ENCODE data around the gene ITCH.
"Not testable (repeated sequence)": the region's sequence is repeated elsewhere in the genome, so short reads cannot be mapped to it uniquely, and the experiment has no call there.

Gene ITCH

DNA sequence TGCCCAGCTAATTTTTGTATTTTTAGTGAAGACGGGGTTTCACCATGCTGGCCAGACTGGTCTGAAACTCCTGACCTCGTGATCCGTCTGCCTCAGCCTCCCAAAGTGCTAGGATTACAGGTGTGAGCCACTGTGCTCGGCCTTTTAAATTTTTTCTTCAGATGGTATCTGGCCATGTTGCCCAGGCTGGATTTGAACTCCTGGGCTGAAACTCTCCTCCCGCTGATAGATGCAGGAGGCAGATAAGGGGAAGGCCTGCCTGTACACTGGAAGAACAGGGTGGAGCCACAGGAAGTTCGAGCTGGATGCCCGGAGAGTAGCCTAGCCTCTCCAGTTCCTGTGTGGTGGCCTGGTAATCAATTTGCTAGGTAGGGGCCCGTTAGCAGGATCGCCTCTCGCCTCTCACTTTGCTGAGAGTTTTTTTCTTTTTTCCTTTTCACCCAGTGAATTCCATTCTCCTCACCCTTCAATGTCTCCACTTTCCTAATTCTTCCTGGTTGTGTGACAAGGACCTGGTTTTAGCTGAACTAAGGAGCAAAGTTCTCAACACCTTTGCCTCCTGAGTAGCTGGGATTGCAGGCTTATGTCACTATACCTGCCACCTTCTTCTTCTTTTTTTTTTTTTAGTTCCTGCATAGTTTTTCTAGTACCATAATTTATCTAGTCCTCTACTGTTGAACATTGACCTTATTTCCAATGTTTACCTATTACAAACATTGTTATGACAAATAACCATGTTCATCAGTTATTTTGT lies 19.4 kb upstream of the ITCH start:
- no peak for DNase-seq (ENCODE audit: low read depth in 1 of 2, low spot score in 1 of 2)

DNA sequence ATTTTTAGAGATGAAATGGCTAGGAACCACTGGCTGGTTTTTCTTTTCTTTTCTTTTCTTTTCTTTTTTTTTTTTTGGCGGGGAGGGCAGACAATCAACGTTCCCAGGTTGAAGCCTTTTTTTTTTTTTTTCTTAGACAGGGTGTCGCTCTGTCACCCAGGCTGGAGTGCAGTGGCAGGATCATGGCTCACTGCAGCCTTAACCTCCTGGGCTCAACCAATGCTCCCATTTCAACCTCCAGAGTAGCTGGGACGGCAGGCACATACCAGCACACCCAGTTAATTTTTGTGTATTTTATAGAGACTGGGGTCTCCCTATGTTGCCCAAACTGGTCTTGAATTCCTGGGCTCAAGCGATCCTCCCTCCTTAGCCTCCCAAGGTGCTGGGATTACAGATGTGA lies 18.8 kb upstream of the ITCH start:
- no peak for DNase-seq (ENCODE audit: low read depth in 1 of 2, low spot score in 1 of 2)

DNA sequence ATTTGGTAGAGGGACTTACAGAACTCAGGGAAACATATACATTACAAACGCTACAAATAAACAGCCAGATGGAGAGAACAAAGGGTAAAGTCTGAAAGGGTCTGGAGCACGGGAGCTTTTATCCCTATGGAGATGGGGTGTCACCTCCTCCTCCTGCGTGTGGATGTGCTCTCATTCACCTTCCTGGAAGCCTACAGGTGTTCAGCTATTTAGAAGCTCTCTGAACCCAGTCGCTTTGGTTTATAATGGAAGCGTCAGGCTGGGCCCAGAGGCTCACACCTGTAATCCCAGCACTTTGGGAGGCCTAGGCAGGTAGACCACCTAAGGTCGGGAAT lies 17.7 kb upstream of the ITCH start:
- no peak for DNase-seq (ENCODE audit: low read depth in 1 of 2, low spot score in 1 of 2)

DNA sequence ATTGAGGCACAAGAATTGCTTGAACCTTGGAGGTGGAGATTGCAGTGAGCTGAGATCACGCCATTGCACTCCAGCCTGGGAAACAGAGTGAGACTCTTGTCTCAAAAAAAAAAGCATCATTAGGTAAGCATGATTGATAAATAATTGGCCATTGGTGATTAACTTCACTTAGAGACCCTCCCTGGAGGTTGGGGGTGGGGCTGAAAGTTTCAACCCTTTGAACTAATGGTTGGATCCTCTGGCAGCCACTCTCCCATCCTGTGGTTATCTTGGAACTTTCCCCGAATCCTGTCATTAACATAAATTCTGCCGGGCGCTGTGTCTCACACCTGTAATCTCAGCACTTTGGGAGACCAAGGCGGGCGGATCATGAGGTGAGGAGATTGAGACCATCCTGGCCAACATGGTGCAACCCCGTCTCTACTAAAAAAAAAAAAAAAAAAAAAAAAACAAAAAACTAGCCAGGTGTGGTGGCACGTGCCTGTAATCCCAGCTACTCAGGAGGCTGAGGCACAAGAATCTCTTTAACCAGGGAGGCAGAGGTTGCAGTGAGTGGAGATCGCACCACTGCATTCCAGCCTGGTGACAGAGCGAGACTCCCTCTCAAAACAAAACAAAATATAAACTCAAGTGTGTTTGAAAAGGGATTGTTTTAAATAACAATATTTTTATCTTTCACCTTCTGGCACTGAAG lies 17.1 kb upstream of the ITCH start:
- DNase-seq (ENCODE audit: low read depth in 1 of 2, low spot score in 1 of 2): not testable (repeated sequence)

DNA sequence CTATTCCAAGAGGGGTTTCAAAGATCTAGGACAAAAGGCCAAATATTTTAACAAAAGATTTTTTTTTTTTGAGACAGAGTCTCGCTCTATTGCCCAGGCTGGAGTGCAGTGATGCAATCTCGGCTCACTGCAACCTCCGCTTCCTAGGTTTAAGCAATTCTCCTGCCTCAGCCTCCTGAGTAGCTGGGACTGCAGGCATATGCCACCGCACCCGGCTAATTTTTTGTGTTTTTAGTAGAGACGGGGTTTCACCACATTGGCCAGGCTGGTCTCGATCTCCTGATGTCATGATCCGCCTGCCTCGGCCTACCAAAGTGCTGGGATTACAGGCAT lies 16.6 kb upstream of the ITCH start:
- not testable (repeated sequence) for DNase-seq (ENCODE audit: low read depth in 1 of 2, low spot score in 1 of 2)

DNA sequence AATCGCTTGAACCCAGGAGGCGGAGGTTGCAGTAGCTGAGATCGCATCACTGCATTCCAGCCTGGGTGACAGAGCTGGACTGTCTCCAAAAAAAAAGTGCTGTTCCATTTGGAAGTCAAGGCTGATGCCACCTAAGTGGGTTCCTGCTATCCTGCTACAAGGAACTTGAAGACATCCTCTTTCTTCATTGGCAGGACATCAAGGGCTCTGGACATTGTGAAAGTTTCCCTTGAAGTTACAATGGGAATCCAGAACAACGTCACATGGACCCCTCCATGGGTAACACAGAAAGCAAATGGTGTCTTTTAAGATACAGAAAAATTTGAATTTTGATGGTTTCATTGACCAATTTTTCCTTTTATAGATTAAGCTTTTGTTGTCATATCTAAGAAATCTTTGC lies 15.5 kb upstream of the ITCH start:
- DNase-seq (ENCODE audit: low read depth in 1 of 2, low spot score in 1 of 2): no peak

DNA sequence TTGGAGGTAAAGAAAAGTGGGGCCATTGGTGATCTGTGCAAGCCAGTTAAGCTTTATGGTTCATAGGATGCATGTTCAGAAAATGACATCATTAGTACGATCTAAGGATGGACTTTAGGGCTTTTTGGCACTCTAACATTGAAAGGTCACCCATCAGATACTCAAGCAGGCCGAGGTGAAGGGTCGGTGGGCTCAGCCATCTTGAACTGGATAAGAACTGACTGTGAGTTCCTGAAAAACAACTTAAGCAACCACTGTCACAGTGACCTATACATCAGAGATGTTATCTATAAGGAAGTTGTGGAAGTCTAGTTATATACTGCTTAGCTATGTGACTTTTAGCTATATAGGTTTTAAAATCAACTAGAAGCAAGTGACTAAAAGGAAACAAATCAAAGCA lies 13.0 kb upstream of the ITCH start:
- DNase-seq (ENCODE audit: low read depth in 1 of 2, low spot score in 1 of 2): no peak

DNA sequence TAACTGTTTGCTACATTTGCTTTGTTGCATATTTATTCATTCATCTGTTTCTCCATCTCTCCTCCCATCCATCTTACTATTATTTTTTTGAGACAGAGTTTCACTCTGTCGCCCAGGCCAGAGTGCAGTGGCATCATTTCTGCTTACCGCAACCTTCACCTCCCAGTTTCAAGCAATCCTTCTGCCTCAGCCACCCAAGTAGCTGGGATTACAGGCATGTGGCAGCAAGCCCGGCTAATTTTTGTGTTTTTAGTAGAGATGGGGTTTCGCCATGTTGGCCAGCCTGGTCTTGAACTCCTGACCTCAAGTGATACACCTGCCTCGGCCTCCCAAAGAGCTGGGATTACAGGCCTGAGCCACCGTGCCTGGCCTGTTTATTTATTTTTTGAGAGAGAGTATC lies 9.6 kb upstream of the ITCH start:
- not testable (repeated sequence) for DNase-seq (ENCODE audit: low read depth in 1 of 2, low spot score in 1 of 2)

DNA sequence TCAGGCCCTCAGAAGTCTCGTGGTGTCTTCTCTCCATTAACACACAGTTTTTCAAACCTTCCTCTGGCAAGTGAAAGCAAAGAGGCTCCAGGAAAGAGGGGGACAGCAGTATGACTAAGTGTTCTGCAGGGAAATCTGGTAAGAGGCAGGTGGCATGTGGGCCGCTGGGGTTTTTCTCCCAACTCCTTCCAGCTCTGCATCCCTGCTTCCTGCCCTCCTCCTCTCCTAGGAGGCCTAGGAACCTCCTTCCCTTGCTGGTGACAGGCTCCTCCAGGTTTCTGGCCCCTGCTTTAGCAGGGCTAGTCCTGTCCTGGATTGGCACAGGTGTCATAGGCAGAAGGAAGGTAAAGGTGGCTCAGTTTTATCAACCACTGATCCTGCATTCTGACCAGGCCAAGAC lies 7.6 kb upstream of the ITCH start:
- DNase-seq (ENCODE audit: low read depth in 1 of 2, low spot score in 1 of 2): no peak

DNA sequence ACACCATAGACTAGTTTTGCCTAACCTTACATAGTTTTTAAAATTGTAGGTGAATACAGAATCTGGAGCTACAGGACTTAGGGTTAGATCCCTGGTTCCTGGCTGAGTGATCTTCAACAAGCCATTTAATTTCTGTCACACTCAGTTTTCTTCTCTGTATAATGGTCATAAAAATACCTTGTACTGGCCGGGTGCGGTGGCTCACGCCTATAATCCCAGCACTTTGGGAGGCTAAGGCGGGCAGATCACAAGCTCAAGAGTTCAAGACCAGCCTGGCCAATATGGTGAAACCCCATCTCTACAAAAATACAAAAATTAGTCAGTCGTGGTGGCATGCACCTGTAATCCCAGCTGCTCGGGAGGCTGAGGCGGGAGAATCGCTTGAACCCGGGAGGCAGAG lies 3.3 kb upstream of the ITCH start:
- DNase-seq (ENCODE audit: low read depth in 1 of 2, low spot score in 1 of 2): not testable (repeated sequence)

DNA sequence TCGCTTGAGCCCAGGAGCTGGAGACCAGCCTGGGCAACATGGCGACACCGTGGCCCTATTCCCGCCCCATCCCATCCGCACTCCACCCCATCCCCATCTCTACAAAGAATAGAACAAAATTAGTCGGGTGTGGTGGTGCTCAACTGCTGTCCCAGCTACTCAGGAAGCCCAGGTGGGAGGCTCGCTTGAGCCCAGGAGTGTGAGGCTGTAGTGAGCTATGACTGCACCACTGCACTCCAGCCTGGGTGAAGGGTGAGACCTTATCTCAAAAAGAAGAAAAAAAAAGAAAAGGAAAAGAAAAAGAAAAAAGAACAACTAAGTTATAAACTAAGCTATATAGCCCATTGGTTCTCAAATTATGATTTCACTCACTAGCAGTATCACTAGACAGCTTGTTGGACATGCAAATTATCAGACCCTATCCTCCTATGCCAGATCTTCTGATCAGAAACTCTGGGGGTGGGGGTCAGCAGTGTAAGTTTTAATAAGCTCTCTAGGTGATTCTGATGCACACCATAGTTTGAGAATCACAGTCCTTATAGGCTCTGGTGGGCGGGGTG lies 491 bp upstream of the ITCH start:
- DNase-seq (ENCODE audit: low read depth in 1 of 2, low spot score in 1 of 2): no peak

DNA sequence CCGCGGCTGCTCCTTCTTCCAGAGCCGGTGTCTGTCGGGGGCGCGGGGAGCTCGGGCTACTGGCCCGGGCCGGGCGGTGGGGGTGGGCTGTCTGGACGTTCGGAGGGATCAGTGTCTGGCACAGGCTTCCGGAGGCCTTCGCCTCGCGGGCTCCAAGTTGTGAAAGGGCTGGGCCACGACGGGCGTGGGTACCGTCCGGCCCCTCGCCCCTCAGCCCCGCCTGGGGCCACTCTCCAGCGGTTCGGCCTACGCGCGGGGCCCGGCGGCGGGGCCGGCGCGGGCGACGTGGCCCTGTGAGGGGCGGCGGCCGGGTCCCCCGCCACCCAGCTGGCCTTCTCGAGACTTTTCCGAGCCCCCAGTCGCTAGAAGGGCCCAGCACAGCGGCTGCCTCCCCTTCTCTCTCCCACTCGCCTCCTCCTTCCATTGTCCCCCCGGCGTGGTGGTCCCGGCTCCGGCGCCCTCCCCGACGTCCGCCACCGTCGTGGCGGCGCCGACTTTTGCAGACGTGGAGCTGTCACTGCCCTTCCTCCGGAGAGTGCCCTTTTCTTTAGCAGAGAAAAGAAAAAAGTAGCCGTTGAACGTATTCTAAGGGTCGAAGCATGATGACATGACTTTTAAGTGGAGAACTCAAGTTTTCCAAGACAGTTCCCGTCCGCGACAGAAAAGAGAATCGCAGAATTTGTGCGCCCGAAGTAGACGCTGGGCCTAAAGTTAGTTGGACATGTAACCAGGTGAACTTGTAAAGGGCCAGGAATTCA lies 571 bp downstream of the ITCH start:
- DNase-seq (ENCODE audit: low read depth in 1 of 2, low spot score in 1 of 2): peak in 1 of 2 donors; percentile 4

DNA sequence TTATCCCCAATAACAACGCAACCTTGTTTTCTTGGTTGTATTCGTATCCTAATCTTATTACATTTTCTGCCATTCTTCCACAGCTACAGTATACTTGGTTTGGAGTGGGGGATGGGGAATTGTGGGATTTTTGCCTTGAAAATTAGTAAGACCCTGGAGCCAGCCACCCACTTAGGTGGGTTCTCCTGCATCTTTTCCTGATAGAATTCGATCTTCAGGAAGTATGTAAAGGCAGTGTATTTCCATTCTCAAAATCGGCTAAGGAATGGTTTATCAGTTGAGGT lies 1.1 kb downstream of the ITCH start:
- no peak for DNase-seq (ENCODE audit: low read depth in 1 of 2, low spot score in 1 of 2)

DNA sequence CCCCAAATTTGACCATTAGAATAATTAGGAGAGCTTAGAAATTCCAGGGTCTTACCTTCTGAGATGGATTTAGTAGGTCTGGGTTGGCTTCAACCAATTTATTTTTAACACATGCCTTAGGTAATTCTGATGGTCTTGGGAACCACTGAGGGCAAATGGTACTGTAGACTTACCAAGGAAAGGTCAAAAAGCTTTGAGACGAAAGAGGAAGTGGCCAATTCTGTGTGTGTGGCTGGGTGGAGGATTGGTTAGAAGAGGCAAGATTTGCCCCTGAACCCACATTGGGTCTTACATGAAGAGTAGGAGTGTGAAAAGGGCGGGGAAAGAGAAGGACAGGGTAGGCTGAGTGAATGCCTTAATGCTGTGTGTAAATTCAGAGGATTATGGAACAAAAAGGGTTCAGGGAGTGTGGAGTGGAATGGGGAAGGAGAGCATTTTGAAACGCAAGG lies 2.7 kb downstream of the ITCH start:
- DNase-seq (ENCODE audit: low read depth in 1 of 2, low spot score in 1 of 2): no peak

DNA sequence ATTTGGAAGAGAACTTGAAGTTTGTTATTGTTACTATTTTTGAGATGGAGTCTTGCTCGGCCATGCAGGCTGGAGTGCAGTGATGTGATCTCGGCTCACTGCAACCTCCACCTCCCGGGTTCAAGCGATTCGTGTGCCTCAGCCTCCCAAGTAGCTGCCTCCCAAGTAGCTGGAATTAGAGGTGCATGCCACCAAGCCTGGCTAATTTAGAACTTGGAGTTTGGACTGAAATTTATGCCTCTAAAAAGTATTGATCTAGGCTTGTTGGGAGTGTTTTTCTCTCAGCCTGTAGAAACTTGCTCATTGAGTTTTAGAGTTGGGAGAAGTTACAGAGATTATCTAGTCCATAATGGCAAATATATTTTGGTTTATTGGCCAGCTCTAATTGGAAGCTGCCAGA lies 4.1 kb downstream of the ITCH start:
- DNase-seq (ENCODE audit: low read depth in 1 of 2, low spot score in 1 of 2): no peak

DNA sequence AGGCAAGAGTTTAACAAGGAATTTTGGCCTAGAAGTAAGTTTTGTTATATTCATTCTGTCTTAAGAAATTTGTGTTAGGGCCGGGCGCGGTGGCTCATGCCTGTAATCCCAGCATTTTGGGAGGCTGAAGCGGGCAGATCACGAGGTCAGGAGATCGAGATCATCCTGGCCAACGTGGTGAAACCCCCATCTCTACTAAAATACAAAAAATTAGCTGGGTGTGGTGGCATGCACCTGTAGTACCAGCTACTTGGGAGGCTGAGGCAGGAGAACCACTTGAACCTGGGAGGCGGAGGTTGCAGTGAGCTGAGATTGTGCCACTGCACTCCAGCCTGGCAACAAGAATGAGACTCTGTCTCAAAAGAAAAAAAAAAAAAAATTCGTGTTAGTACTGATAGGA lies 4.8 kb downstream of the ITCH start:
- not testable (repeated sequence) for DNase-seq (ENCODE audit: low read depth in 1 of 2, low spot score in 1 of 2)

DNA sequence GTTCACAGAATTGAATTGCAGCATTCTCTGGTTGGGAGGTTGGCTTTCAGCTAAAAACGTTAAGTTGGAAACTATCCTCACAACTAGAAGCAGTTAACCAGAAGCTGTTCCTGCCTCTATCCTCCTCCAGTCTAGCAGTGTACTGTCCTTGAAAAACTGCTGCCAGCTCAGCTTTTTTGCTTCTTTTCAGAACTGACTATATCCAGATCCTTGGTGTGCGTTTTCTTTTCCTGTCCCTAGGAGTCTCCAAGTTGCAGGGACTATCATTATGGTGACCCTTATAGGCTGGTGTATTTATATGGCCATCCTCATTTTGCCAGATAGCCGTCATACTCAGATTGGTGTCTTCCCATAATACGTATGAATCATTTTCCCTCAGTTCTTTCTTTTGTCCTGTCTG lies 5.5 kb downstream of the ITCH start:
- DNase-seq (ENCODE audit: low read depth in 1 of 2, low spot score in 1 of 2): no peak

DNA sequence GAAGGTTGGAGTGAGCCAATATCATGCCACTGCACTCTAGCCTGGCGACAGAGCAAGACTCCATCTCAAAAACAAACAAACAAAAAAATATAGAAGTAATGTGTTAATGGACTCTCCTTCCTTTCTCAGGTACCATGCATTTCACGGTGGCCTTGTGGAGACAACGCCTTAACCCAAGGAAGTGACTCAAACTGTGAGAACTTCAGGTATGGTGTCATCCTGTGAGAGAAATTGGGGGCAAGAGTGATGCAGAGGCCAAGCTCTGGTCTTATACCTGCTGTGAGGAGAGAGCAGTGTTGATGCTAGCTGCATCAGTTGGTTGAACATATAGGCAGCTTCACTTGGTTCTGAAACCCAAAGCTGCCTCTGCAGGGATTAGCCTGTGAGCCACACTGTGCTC lies 6.2 kb downstream of the ITCH start:
- DNase-seq (ENCODE audit: low read depth in 1 of 2, low spot score in 1 of 2): no peak

DNA sequence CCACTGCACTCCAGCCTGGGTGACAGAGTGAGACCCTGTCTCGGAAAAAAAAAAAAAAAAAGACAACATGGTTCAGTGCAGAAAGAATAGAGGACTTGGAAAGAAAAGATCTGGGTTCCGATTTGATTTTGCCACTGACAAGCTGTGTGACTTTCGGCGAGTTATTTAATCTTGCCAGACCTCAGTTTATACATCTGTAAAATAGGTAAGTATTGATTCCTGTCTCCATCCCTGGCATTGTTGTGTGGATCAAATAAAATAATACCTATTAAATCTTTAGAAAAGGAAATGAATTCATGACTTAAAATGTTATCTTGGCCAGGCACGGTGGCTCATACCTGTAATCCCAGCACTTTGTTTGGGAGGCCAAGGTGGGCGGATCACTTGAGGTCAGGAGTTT lies 7.0 kb downstream of the ITCH start:
- DNase-seq (ENCODE audit: low read depth in 1 of 2, low spot score in 1 of 2): no peak

DNA sequence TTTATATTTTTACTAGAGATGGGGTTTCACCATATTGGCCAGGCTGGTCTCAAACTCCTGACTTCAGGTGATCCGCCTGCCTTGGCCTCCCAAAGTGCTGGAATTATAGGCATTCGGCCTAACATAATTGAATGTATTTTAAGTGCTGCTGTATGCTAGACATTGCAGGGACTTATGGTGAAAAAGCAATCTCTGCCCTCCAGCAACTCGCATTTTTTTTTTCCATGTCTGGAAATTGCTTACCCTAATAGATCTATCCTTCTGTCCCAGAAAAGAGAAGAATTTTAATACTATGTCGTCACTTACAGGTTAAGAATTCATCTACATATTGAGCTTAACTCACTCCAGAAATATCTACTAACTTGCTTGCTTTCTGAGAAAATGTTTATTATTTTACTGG lies 10.4 kb downstream of the ITCH start:
- no peak for DNase-seq (ENCODE audit: low read depth in 1 of 2, low spot score in 1 of 2)

DNA sequence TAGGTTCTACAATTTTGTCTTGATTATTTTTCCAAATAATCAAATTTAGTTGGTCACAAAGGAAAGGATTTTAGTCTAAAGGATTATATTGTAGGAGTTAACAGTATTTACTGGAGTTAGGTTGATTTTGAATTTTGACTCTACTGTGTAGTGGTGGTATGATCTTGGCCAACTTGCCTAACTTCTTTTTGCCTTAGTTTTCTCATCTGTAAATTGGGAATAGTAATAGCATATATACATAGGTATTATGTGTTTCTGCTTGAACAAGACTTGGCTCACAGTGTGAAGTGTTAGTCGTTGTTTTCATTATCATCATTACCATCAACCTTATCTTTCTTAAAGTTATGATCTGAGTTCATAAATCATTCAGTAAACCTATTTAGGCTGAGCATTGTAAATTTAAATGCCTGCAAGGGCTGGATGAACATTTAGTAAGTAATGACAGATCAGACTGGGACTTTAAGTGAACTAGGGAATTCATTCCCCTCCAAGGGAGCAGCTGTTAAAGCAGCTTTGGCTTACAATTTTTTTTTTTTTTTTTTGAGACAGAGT lies 11.2 kb downstream of the ITCH start:
- no peak for DNase-seq (ENCODE audit: low read depth in 1 of 2, low spot score in 1 of 2)

DNA sequence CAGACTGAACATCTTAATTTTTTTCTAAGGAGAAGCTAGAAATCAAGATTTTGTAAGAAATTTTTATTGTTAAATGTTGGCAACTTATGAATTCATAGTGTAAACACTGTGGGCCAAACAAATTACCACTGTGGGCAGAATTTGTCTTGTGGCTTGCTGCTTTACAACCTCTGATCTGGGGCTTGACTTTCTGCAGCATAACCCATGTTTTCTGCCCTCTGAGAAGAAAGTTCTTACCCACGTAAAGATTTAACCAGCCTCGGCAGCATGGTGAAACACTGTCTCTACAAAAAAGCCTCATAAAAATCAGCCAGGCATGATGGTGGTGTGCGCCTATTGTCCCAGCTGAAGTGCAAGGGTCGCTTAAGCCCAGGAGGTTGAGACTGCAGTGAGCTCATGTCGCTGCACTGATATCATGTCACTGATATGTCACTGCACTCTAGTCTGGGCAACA lies 12.9 kb downstream of the ITCH start:
- DNase-seq (ENCODE audit: low read depth in 1 of 2, low spot score in 1 of 2): no peak

Measured in stimulated activated CD4-positive, alpha-beta T cell treated with anti-CD3 and anti-CD28 coated beads, Interleukin-15, amount 100 ng/mL, for 1 hour (primary cell).